NCI-H1436 (cell line): ENCODE data around the gene FOXF1.

ENCODE experiments used
- DNase-seq: peaks from one replicate; lab custom pipeline; 2025; lab: John Stamatoyannopoulos, UW

The FOXF1 gene

GRCh38 chr16:86558355-86559193 lies 48.2 kb downstream of the FOXF1 start:
- DNase-seq, result no peak

DNA sequence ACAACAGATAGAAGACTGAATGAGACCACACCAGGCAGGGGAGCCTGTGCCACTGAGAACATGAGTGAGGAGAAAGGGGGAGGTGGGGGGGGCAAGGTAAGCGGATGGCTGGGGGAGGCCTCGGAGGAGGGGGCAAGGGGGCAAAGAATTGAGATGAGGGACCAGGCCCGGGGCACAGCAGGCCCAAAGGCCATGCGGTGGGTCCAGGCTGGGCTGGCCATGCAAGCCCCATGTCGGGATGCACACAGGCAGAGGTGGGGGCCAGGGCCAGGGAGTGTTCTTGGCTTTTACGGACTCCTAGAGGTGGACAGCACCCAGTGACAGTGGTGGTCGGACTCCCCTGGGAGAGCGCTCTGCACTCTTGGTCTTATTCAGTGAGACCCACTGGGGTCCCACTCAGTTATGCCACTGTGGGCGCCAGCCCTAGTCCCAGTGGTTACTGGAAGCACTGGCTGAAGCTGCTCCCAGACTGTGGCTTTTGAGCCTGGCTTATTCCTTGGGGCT lies 49.5 kb downstream of the FOXF1 start:
- DNase-seq, result no peak

- no peak for DNase-seq
These were observed 52.0 kb downstream of the FOXF1 start for GRCh38 chr16:86562356-86562755.

- DNase-seq, result peak; percentile 83
These were observed 53.4 kb downstream of the FOXF1 start for GRCh38 chr16:86563469-86564345.
